ENCODE results near the gene BACE1-AS. TPM values are rescaled to one million over a fixed set of nuclear protein-coding genes. Genes with fewer than 3 reads are reported as not detected.

The BACE1-AS gene
- total and polyA plus RNA-seq, 4 donors: 1.3 to 11.5 (median 7.4) TPM

DNA sequence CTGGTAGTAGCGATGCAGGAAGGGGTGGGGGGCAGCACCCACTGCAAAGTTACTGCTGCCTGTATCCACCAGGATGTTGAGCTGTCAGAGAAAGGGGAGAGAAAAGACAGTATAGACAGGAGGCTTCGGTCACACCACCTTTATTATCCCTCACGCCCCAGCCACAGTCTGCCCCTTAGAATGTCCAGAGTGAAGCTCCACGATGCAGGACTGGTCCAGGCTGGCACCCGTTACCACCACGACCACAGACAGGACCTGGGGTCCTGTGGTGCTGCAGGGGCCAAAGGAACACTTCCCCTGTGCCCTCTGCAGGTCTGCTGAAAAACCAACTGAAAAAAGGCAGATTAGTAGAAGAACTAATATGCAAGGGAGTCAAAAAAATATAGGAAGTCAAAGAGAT is 5.7 kb downstream of the BACE1-AS start:
- ATAC-seq (ENCODE audit: low FRiP score): no peak
- 88 to 89% methylated on average over 6 of the region's 6 CpGs for WGBS, 2 donors
- Histone ChIP-seq H3K4me3 (ENCODE audit: low read length in 2 of 2) (no peak overlapping the region), H3K27me3 (ENCODE audit: control insufficient read depth in 1 of 2, insufficient read depth in 2 of 2, low read length in 1 of 2) (no peaks in the 10 kb centered on the region), H3K4me1 (ENCODE audit: control insufficient read depth in 1 of 2, insufficient read depth in 2 of 2, low read length in 2 of 2) (no peaks in the 10 kb centered on the region), H3K36me3 (ENCODE audit: control insufficient read depth in 1 of 2, insufficient read depth in 2 of 2, low read length in 1 of 2) (no peaks in the 10 kb centered on the region), H3K27ac (ENCODE audit: low read depth in 1 of 2, low read length in 2 of 2) (no peak overlapping the region), H3K9me3 (ENCODE audit: control insufficient read depth, low read length) (no peaks in the 10 kb centered on the region)
- intact Hi-C loops (cut with DNase I): no loop called here
- DNase-seq: no peak

DNA sequence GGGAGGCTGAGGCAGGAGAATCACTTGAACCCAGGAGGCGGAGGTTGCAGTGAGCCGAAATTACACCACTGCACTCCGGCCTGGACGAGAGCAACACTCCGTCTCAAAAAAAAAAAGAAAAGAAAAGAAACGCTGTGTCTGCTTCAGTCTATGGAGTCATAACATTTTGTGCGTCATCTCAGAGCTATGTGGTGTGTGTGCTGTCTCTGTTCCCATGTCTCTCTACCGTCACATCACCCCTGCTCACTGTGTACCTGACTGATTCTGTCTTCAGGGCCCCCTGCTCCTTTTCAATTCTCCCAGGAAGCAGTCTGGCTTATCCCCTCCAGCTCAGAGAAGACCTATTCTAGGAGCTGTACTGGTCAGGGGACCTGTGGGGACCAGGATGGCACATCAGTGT is 7.0 kb downstream of the BACE1-AS start:
- Histone ChIP-seq H3K4me3 (ENCODE audit: low read length in 2 of 2) (no peak overlapping the region), H3K36me3 (ENCODE audit: control insufficient read depth in 1 of 2, insufficient read depth in 2 of 2, low read length in 1 of 2) (no peaks in the 10 kb centered on the region), H3K27ac (ENCODE audit: low read depth in 1 of 2, low read length in 2 of 2) (no peak overlapping the region), H3K27me3 (ENCODE audit: control insufficient read depth in 1 of 2, insufficient read depth in 2 of 2, low read length in 1 of 2) (no peaks in the 10 kb centered on the region), H3K4me1 (ENCODE audit: control insufficient read depth in 1 of 2, insufficient read depth in 2 of 2, low read length in 2 of 2) (no peaks in the 10 kb centered on the region), H3K9me3 (ENCODE audit: control insufficient read depth, low read length) (no peaks in the 10 kb centered on the region)
- WGBS, 2 donors: 91 to 92% methylated on average over 7 to 8 of the region's 8 CpGs
- intact Hi-C loops (cut with DNase I): no loop called here
- DNase-seq (no peak), ATAC-seq (ENCODE audit: low FRiP score) (no peak)

DNA sequence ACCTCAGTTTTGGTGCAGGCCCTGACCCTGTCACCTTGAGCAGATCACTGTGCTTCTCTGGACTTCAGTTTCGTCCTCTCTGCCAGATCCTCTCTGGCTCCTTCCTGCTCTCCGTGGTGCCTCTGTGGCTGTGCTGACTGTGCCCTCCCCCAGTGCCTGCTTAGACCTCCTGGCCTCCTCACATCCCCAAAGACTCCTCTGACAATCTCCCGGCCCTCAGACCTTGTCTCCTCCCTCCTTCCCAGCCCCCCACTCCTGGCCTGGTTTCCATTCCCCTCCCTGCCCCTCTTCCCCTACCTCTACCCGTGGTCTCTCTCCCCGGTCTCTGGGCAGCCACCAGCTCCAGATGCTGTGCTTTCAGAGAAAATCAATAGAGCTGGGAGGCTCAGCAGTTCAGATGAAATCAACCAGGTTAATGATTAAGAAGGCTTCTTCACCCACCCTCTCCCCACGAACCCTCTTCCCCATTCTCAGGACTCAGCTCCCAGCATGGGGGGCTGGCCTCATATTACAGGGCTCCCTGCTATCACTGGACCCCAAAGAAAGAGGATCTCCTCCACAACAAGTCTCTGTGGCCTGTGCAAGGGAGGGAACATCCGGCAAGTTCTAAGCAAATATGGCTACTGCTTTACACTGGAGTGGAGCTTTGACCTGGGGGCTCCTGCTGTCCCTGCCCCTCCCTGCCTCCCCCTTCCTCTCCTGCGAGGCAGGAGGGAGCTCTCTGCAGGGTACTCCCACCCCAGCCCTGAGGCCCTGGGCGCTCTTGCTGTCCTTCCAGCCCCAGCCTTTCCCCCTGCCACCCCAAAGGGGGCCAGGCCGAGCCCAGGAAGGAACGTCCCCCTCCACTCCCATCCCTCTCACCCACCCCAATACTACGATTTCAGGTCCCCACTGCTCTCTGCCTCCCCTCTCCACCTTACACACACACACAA is 8.5 kb downstream of the BACE1-AS start:
- intact Hi-C loops (cut with DNase I): no loop called here
- no peaks in the 10 kb centered on the region for H3K36me3 ChIP-seq (ENCODE audit: control insufficient read depth in 1 of 2, insufficient read depth in 2 of 2, low read length in 1 of 2)
- no peak for DNase-seq
- 57 to 62% methylated on average over 12 of the region's 12 CpGs for WGBS, 2 donors
- H3K27ac ChIP-seq (ENCODE audit: low read depth in 1 of 2, low read length in 2 of 2): no peak overlapping the region
- H3K27me3 ChIP-seq (ENCODE audit: control insufficient read depth in 1 of 2, insufficient read depth in 2 of 2, low read length in 1 of 2): no peaks in the 10 kb centered on the region
- H3K4me3 ChIP-seq (ENCODE audit: low read length in 2 of 2): no peak overlapping the region
- H3K9me3 ChIP-seq (ENCODE audit: control insufficient read depth, low read length): no peaks in the 10 kb centered on the region
- no peak for ATAC-seq (ENCODE audit: low FRiP score)
- no peaks in the 10 kb centered on the region for H3K4me1 ChIP-seq (ENCODE audit: control insufficient read depth in 1 of 2, insufficient read depth in 2 of 2, low read length in 2 of 2)

DNA sequence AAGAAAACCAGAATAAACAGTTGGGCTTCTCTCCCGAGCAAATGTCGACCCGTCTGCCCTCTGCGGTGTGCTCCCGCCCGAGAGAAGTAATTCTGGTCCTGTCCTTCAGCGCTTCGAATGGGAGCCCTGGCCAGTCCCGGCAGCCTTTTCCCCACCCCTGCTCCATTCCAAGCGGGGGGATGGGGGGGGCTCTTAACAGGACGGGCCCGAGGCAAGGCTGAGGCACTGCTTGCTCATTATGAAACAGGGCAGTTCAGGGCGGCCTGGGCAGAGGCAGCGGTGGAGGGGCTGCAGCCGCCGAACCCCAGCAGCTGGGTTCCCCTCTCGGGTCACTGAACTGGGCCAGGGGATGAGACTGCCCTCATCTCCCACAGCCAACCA is 9.1 kb downstream of the BACE1-AS start:
- Histone ChIP-seq H3K27me3 (ENCODE audit: control insufficient read depth in 1 of 2, insufficient read depth in 2 of 2, low read length in 1 of 2) (no peaks in the 10 kb centered on the region), H3K27ac (ENCODE audit: low read depth in 1 of 2, low read length in 2 of 2) (no peak overlapping the region), H3K9me3 (ENCODE audit: control insufficient read depth, low read length) (no peaks in the 10 kb centered on the region), H3K36me3 (ENCODE audit: control insufficient read depth in 1 of 2, insufficient read depth in 2 of 2, low read length in 1 of 2) (no peaks in the 10 kb centered on the region), H3K4me1 (ENCODE audit: control insufficient read depth in 1 of 2, insufficient read depth in 2 of 2, low read length in 2 of 2) (no peaks in the 10 kb centered on the region), H3K4me3 (ENCODE audit: low read length in 2 of 2) (no peak overlapping the region)
- peak; percentile 64 to 77 for DNase-seq
- WGBS, 2 donors: 8 to 13% methylated on average over 17 of the region's 17 CpGs
- peak; percentile 56 for ATAC-seq (ENCODE audit: low FRiP score)
- intact Hi-C loops (cut with DNase I): no loop called here

DNA sequence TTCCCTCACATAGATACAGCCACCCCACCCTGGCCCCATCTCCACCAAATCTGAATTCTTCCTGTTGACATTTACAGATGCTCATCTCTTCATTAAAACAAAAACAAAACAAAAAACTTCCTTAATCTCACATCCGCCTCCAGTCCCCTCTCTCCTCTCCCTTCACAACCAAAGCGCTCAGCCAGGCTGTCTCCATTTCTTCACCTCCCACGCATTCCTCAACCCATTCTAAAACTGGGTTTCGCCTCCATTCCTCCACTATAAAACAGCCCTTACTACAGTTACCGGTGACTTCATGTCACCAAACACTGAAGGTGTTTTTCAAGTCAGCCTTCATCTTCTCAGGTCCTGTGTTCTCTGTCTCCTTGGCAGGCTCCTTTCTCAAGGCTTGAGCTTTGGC is 9.6 kb downstream of the BACE1-AS start:
- no peaks in the 10 kb centered on the region for H3K4me1 ChIP-seq (ENCODE audit: control insufficient read depth in 1 of 2, insufficient read depth in 2 of 2, low read length in 2 of 2)
- intact Hi-C loops (cut with DNase I): no loop called here
- no peaks in the 10 kb centered on the region for H3K9me3 ChIP-seq (ENCODE audit: control insufficient read depth, low read length)
- H3K27me3 ChIP-seq (ENCODE audit: control insufficient read depth in 1 of 2, insufficient read depth in 2 of 2, low read length in 1 of 2): no peaks in the 10 kb centered on the region
- no peak overlapping the region for H3K27ac ChIP-seq (ENCODE audit: low read depth in 1 of 2, low read length in 2 of 2)
- DNase-seq (no peak), ATAC-seq (ENCODE audit: low FRiP score) (no peak)
- no peaks in the 10 kb centered on the region for H3K36me3 ChIP-seq (ENCODE audit: control insufficient read depth in 1 of 2, insufficient read depth in 2 of 2, low read length in 1 of 2)
- WGBS, 2 donors: 43 to 50% methylated on average over 5 of the region's 5 CpGs
- no peak overlapping the region for H3K4me3 ChIP-seq (ENCODE audit: low read length in 2 of 2)

DNA sequence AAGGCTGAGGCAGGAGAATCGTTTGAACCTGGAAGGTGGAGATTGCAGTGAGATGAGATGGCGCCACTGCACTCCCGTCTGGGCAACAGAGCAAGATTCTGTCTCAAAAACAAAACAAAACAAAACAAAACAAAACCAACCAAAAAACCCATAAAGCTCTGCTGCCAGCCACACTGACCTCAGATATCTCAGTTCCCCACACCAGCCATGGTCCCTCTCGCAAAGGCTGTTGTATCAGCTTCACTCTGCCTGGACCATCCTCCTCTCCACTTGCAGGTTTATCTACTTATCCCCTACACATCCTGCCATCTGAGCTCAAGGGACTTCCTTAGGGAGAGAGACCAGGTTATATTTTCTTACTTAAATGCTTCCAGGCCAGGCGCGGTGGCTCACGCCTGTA is 11.1 kb downstream of the BACE1-AS start:
- Histone ChIP-seq H3K4me1 (ENCODE audit: control insufficient read depth in 1 of 2, insufficient read depth in 2 of 2, low read length in 2 of 2) (no peaks in the 10 kb centered on the region), H3K36me3 (ENCODE audit: control insufficient read depth in 1 of 2, insufficient read depth in 2 of 2, low read length in 1 of 2) (no peaks in the 10 kb centered on the region), H3K27me3 (ENCODE audit: control insufficient read depth in 1 of 2, insufficient read depth in 2 of 2, low read length in 1 of 2) (no peaks in the 10 kb centered on the region), H3K27ac (ENCODE audit: low read depth in 1 of 2, low read length in 2 of 2) (no peak overlapping the region), H3K9me3 (ENCODE audit: control insufficient read depth, low read length) (no peaks in the 10 kb centered on the region), H3K4me3 (ENCODE audit: low read length in 2 of 2) (no peak overlapping the region)
- ATAC-seq (ENCODE audit: low FRiP score) (no peak), DNase-seq (no peak)
- 84 to 90% methylated on average over 7 of the region's 7 CpGs for WGBS, 2 donors
- intact Hi-C loops (cut with DNase I): no loop called here

DNA sequence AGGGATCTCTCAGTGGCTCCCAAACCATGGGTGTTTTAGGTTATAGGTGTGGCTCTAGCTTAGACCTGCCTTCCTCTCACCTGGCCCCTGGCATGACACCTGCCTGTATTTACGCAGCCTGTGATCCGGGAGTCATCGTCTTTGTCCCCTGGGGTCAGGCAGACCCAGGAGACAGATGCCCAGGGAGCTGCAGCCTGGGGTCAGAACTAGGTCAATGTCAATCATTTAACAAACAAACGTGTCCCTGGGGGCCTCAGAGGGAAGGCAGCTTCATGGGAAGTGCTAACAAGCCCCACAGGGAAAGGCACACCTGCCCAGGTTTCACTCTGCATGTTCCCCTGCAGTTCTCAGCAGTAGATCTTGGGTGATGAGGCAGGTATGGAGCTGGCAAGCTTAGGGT is 12.0 kb downstream of the BACE1-AS start:
- intact Hi-C loops (cut with DNase I): no loop called here
- H3K36me3 ChIP-seq (ENCODE audit: control insufficient read depth in 1 of 2, insufficient read depth in 2 of 2, low read length in 1 of 2): no peaks in the 10 kb centered on the region
- H3K4me3 ChIP-seq (ENCODE audit: low read length in 2 of 2): no peak overlapping the region
- no peaks in the 10 kb centered on the region for H3K4me1 ChIP-seq (ENCODE audit: control insufficient read depth in 1 of 2, insufficient read depth in 2 of 2, low read length in 2 of 2)
- no peaks in the 10 kb centered on the region for H3K9me3 ChIP-seq (ENCODE audit: control insufficient read depth, low read length)
- DNase-seq (no peak), ATAC-seq (ENCODE audit: low FRiP score) (no peak)
- H3K27me3 ChIP-seq (ENCODE audit: control insufficient read depth in 1 of 2, insufficient read depth in 2 of 2, low read length in 1 of 2): no peaks in the 10 kb centered on the region
- no peak overlapping the region for H3K27ac ChIP-seq (ENCODE audit: low read depth in 1 of 2, low read length in 2 of 2)
- 69 to 75% methylated on average over 4 of the region's 4 CpGs for WGBS, 2 donors

DNA sequence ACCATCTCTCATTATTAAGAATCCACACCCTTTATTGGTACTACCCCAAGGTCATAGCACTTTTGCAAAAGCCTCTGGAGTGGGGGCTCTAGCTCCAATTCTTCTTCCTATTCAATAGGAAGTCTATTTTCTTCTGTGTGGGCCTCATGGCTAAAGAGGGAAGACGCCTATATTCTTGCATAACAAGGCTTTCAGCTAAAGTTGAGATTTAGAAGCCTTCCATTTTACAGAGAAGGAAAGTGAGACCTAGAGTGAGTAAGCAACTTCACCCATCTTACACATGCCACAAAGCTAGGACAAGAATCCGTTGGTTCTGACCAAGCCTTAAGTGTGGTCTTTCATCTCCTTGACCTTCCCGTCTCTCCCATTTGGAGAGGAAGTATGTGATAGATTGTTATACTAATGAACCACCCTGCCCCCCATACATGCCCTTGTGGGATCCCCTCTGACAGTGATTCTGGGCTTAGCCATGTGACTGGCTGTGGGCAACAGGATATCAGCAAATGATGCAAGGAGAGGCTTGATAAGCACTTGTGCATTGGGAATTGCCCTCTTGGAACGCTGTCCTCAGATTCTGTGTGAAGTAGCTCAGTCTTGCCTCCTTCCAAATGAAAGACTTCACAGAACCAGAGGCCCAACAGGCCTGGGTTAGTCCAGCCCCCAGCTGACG is 12.6 kb downstream of the BACE1-AS start:
- Histone ChIP-seq H3K4me3 (ENCODE audit: low read length in 2 of 2) (no peak overlapping the region), H3K27ac (ENCODE audit: low read depth in 1 of 2, low read length in 2 of 2) (no peak overlapping the region), H3K9me3 (ENCODE audit: control insufficient read depth, low read length) (no peaks in the 10 kb centered on the region), H3K27me3 (ENCODE audit: control insufficient read depth in 1 of 2, insufficient read depth in 2 of 2, low read length in 1 of 2) (no peaks in the 10 kb centered on the region), H3K4me1 (ENCODE audit: control insufficient read depth in 1 of 2, insufficient read depth in 2 of 2, low read length in 2 of 2) (no peaks in the 10 kb centered on the region), H3K36me3 (ENCODE audit: control insufficient read depth in 1 of 2, insufficient read depth in 2 of 2, low read length in 1 of 2) (no peaks in the 10 kb centered on the region)
- ATAC-seq (ENCODE audit: low FRiP score) (no peak), DNase-seq (no peak)
- whole genome bisulfite sequencing, 2 donors: 79 to 81% methylated on average over 5 of the region's 5 CpGs
- intact Hi-C loops (cut with DNase I): no loop called here

DNA sequence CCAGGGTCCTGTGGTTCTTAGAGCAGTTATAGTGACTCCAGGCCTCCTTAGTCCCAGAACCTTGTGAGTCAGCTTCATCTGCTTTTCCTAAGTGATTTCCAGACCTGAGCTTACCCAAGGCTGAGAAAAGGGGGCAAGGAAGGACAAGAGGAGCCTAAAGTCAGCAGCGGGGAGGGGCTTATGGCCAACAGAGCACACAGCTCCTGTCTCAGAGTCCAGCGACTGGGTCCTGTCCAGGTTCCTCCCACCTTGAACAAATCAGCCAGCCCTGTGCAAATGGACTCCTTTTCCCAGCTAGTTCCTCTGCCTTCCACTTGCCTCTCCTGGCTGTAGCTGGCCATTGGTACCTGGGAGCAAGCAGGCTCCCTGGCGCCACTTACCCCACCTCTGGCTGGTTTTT is 14.0 kb downstream of the BACE1-AS start:
- intact Hi-C loops (cut with DNase I): no loop called here
- no peaks in the 10 kb centered on the region for H3K27me3 ChIP-seq (ENCODE audit: control insufficient read depth in 1 of 2, insufficient read depth in 2 of 2, low read length in 1 of 2)
- H3K4me3 ChIP-seq (ENCODE audit: low read length in 2 of 2): no peak overlapping the region
- no peaks in the 10 kb centered on the region for H3K9me3 ChIP-seq (ENCODE audit: control insufficient read depth, low read length)
- ATAC-seq (ENCODE audit: low FRiP score): no peak
- 94 to 96% methylated on average over 3 of the region's 3 CpGs for WGBS, 2 donors
- DNase-seq: no peak
- H3K4me1 ChIP-seq (ENCODE audit: control insufficient read depth in 1 of 2, insufficient read depth in 2 of 2, low read length in 2 of 2): no peaks in the 10 kb centered on the region
- H3K36me3 ChIP-seq (ENCODE audit: control insufficient read depth in 1 of 2, insufficient read depth in 2 of 2, low read length in 1 of 2): no peaks in the 10 kb centered on the region
- H3K27ac ChIP-seq (ENCODE audit: low read depth in 1 of 2, low read length in 2 of 2): no peak overlapping the region

Data from aorta (tissue), 5 donors.